Body of pancreas (tissue), 4 donors: ENCODE measurements around the gene RBM4.
"Not testable (repeated sequence)": the region's sequence is repeated elsewhere in the genome, so short reads cannot be mapped to it uniquely, and the experiment has no call there.

Experiments used
- CTCF ChIP-seq, 7 experiments: fragments of 450-650 bp in 4 of 7; fragments of 200-600 bp in 3 of 7; sonication (generic) in 3 of 7; IDR thresholded peaks; one replicate each; pipeline ENCODE4 v1.5.1; 2016 to 2019; ENCODE audit warnings: antibody characterized with exemption in 7 of 7
- POLR2A ChIP-seq, 3 donors: fragments of 450-650 bp; IDR thresholded peaks; one replicate each; pipeline ENCODE4 v1.6.1; 2016; ENCODE audit warnings: antibody characterized with exemption in 3 of 3, mild to moderate bottlenecking in 2 of 3

- not testable (repeated sequence) for TF ChIP-seq CTCF, POLR2A (IDR thresholded peaks at IDR 0.05)
Measured at GRCh38 chr11:66589315-66589714, 49.2 kb upstream of the RBM4 start.
